Testis (tissue), 3 donors: ENCODE results near the gene WDR37. TPM values are rescaled to one million over a fixed set of nuclear protein-coding genes. Genes with fewer than 3 reads are reported as not detected.

Source experiments
- DNase-seq: peaks from one replicate; pipeline ENCODE4 v3.0.0-alpha.2; 2019
- H3K27ac ChIP-seq, 2 donors: fragments of 200-600 bp; sonication (generic); one replicate each; pipeline ENCODE4 v1.5.1; 2019
- H3K27me3 ChIP-seq: fragments of 200-600 bp; sonication (generic); one replicate; pipeline ENCODE4 v1.5.1; 2019
- H3K36me3 ChIP-seq: fragments of 200-600 bp; sonication (generic); one replicate; pipeline ENCODE4 v1.5.1; 2017; ENCODE audit warnings: low read depth; ENCODE audit errors: missing control alignments
- H3K4me1 ChIP-seq: fragments of 200-600 bp; sonication (generic); one replicate; pipeline ENCODE4 v1.5.1; 2019
- H3K4me3 ChIP-seq, 2 donors: fragments of 200-600 bp; sonication (generic); one replicate each; pipeline ENCODE4 v1.5.1; 2017 to 2019
- H3K9me3 ChIP-seq: fragments of 200-600 bp; sonication (generic); one replicate; pipeline ENCODE4 v1.5.1; 2017
- POLR2A ChIP-seq: fragments of 450-650 bp; IDR thresholded peaks from one replicate; pipeline ENCODE4 v1.6.1; 2017; ENCODE audit warnings: antibody characterized with exemption, mild to moderate bottlenecking, moderate library complexity
- WGBS, 2 donors: methylation state at CpG; one replicate each; pipeline ENCODE4 v1.1.5; 2018; 5-methylcytosine and 5-hydroxymethylcytosine counted together
- intact Hi-C: fragments of 100-400 bp; cut with DNase I; formaldehyde crosslinking; loops from one replicate; pipeline ENCODE4 v1.15.1; 2023; ENCODE audit warnings: low total_unique reads
- polyA plus RNA-seq: library from polyadenylated mRNA; stranded (reverse); fragments of 350-450 nt; fragmentation: Illumina TruSeq; extraction: RNeasy Lipid Tissue Mini Kit (QIAGEN cat#74804); gene quantifications from one replicate; pipeline ENCODE4 v1.2.3, GENCODE V29; 2014; ENCODE audit warnings: low read depth, low replicate concordance; ENCODE audit not compliant: insufficient read depth
- total RNA-seq, 2 donors: library from RNA; depleted of rRNA; stranded (reverse); fragments of >200 nt; gene quantifications; one replicate each; pipeline ENCODE4 v1.2.3, GENCODE V29; 2016
- TF ChIP-seq, protein P1 (sequence below), 3 experiments: fragments of 450-650 bp in 2 of 3; fragments of 200-600 bp in 1 of 3; sonication (generic) in 1 of 3; IDR thresholded peaks; one replicate each; pipeline ENCODE4 v1.5.1; 2016 to 2019; ENCODE audit warnings: antibody characterized with exemption in 3 of 3, mild to moderate bottlenecking in 2 of 3, moderate library complexity in 1 of 3

Gene WDR37
- total and polyA plus RNA-seq, 3 donors from 2014 or later: 29.3 to 46.9 (median 40.2) TPM

GRCh38 chr10:1089017-1089689, 33.0 kb downstream of the WDR37 start:
- no peaks in the 10 kb centered on the region for H3K27me3 ChIP-seq
- intact Hi-C loops: no loop called here
- H3K4me3 ChIP-seq: no peak overlapping the region
- no peaks in the 10 kb centered on the region for H3K4me1 ChIP-seq
- TF ChIP-seq, protein P1, sequence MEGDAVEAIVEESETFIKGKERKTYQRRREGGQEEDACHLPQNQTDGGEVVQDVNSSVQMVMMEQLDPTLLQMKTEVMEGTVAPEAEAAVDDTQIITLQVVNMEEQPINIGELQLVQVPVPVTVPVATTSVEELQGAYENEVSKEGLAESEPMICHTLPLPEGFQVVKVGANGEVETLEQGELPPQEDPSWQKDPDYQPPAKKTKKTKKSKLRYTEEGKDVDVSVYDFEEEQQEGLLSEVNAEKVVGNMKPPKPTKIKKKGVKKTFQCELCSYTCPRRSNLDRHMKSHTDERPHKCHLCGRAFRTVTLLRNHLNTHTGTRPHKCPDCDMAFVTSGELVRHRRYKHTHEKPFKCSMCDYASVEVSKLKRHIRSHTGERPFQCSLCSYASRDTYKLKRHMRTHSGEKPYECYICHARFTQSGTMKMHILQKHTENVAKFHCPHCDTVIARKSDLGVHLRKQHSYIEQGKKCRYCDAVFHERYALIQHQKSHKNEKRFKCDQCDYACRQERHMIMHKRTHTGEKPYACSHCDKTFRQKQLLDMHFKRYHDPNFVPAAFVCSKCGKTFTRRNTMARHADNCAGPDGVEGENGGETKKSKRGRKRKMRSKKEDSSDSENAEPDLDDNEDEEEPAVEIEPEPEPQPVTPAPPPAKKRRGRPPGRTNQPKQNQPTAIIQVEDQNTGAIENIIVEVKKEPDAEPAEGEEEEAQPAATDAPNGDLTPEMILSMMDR (IDR thresholded peaks at IDR 0.05): no peak
- no peak for TF ChIP-seq POLR2A
- no peaks in the 10 kb centered on the region for H3K36me3 ChIP-seq
- no peak for DNase-seq
- no peak overlapping the region for H3K27ac ChIP-seq
- 83 to 88% methylated on average over 18 to 19 of the region's 19 CpGs for WGBS, 2 donors
- H3K9me3 ChIP-seq: no peaks in the 10 kb centered on the region

DNA sequence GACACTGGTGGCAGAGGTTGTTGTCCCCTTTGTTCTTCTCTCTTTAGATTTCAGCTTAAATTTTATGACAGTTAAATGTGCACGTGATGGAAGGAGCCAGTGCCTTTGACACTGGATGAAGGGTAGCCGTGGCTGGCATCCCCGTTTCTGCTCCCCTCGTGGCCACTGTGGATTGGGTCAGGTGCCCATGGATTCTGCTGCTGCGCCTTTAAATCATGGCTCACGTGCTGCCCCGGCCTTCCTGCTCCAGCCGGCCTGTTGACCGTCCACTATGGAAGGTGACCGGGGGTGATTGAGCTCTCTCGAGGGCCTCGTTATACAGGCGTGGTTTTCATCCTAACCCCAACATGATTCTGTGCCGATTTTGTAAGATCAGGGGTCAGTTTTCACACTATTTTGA, 34.5 kb downstream of the WDR37 start:
- 95 to 96% methylated on average over 14 of the region's 14 CpGs for WGBS, 2 donors
- TF ChIP-seq POLR2A: no peak
- TF ChIP-seq, protein P1 (IDR thresholded peaks at IDR 0.05): no peak
- DNase-seq: no peak
- Histone ChIP-seq H3K4me1 (no peaks in the 10 kb centered on the region), H3K9me3 (no peaks in the 10 kb centered on the region), H3K27ac (no peak overlapping the region), H3K27me3 (no peaks in the 10 kb centered on the region), H3K4me3 (no peak overlapping the region), H3K36me3 (no peaks in the 10 kb centered on the region)
- intact Hi-C loops: no loop called here

GRCh38 chr10:1093696-1094095, 37.5 kb downstream of the WDR37 start:
- WGBS, 2 donors: 95 to 96% methylated on average over 9 of the region's 9 CpGs
- H3K4me3 ChIP-seq: no peak overlapping the region
- DNase-seq: no peak
- H3K9me3 ChIP-seq: no peaks in the 10 kb centered on the region
- no peaks in the 10 kb centered on the region for H3K36me3 ChIP-seq
- no peak overlapping the region for H3K27ac ChIP-seq
- no peaks in the 10 kb centered on the region for H3K4me1 ChIP-seq
- intact Hi-C loops: no loop called here
- TF ChIP-seq, protein P1 (IDR thresholded peaks at IDR 0.05): no peak
- TF ChIP-seq POLR2A: no peak
- no peaks in the 10 kb centered on the region for H3K27me3 ChIP-seq

DNA sequence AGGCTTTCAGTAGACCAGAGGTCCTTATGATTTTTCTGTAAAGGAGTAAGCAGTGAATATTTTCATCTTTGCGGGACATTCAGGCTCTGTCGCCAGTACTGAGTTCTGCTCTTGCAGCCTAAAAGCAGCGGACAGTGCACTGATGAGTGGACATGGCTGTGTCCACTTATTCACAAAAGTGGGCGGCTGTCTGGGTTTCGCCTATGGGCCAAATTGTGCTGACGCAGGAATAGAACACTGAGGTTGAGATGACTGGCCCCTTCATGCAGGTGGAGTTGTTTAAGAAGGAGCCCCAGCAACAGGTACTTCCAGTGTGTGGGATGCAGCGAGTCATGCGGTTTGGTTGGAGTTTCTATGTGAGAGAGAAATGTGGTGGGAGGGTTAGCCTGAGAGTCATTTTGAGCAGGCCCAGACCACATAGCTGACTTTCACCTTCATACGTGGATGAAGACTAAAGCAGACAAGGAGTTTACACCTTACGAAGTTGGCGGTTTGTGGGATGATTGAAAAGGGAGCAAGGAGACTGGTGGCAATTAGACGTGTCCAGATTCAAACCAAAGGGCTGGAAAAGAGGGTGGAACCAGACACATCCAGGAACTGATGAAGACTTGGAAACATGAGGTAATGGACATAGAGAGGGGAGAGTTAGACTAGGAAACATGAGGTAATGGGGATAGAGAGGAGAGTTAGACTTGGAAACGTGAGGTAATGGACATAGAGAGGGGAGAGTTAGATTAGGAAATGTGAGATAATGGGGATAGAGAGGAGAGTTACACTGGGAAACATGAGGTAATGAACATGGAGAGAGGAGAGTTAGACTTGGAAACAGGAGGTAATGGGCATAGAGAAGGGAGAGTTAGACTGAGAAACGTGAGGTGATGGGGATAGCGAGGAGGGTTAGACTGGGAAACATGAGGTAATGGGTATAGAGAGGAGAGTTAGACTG, 38.2 kb downstream of the WDR37 start:
- no peak for TF ChIP-seq POLR2A
- TF ChIP-seq, protein P1 (IDR thresholded peaks at IDR 0.05): no peak
- no peaks in the 10 kb centered on the region for H3K27me3 ChIP-seq
- intact Hi-C loops: no loop called here
- H3K27ac ChIP-seq: no peak overlapping the region
- no peak overlapping the region for H3K4me3 ChIP-seq
- no peaks in the 10 kb centered on the region for H3K36me3 ChIP-seq
- H3K9me3 ChIP-seq: no peaks in the 10 kb centered on the region
- WGBS, 2 donors: 93 to 95% methylated on average over 15 of the region's 15 CpGs
- no peak for DNase-seq
- peaks cover 5% of the 10 kb centered on the region for H3K4me1 ChIP-seq
